ENCODE measurements around the gene IKZF1.
"Not testable (repeated sequence)": the region's sequence is repeated elsewhere in the genome, so short reads cannot be mapped to it uniquely, and the experiment has no call there.

IKZF1 gene

DNA sequence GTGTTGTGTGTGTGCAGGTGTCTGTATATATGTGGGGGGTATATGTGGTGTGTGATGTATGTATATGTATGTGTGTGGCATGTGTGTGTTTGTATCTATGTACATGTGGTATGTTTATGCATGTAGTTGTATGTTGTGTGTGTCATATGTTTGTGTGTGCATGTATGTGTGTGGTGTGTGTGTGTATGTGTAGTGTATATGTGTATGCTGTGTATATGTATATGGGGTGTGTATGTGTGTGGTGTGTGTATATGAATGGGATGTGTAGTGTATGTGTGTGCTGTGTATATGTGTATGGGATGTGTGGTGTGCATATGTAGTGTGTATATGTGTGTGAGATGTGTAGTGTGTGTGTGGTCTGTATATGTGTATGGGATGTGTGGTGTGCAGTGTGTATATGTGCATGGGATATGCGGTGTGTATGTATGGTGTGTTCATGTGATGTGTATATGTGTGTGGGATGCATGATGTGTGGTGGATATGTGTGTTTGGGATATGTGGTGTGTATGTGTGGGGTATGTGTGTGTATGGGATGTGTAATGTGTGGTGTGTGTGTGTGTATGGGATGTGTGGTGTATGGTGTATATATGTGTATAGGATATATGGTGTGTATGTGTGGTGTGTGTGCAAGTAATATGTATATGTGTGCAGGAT, 30.0 kb downstream of the IKZF1 start:
- no peak for DNase-seq (ENCODE audit: low read depth)

GRCh38 chr7:50335230-50335794, 30.8 kb downstream of the IKZF1 start:
- no peak for DNase-seq (ENCODE audit: low read depth)

DNA sequence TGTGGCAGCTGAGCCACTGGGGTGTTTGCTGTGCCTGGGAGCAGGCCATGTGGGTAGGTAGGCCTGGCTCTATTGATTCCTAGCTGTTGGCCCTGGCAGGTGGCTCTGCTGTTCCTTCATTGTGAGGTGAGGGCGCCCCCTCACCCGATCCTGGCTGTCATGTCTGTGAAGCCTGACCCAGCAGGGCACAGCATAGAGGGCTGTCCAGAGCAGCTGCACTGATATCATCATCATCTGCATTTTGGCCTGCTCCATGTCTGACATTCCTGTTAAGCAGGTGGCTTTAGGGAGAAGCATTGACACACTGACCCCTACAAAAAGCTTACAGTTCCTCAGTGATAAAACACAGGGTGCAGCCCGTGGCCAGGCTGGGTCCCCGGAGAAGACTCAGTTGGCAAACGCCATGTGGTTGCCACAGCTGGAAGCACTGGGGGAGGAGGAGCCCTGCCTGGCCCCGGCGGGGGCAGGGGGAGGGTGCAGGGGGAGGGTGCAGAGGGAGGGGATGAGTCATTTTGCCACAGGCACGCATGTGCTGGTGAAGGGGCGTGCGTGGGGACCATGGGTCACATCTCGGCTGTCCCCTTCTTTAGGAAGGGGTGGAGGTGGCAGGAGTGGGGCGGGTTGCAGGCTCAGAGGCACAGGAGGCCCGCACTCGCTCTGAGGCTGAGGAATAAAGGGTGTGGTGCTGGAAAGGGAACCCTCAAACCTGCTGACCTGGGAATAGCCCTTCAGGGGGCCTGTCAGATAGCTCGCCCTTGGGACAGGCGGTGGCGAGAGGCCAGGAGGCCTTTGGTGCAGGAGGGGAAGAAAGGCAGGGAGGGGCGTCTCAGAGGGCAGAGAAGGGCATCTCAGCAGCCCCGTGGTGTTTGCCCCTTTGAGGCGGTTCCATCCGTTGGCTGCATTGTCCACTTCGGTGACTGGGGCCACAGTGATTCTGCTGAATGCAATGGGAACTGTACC, 31.6 kb downstream of the IKZF1 start:
- no peak for DNase-seq (ENCODE audit: low read depth)

DNA sequence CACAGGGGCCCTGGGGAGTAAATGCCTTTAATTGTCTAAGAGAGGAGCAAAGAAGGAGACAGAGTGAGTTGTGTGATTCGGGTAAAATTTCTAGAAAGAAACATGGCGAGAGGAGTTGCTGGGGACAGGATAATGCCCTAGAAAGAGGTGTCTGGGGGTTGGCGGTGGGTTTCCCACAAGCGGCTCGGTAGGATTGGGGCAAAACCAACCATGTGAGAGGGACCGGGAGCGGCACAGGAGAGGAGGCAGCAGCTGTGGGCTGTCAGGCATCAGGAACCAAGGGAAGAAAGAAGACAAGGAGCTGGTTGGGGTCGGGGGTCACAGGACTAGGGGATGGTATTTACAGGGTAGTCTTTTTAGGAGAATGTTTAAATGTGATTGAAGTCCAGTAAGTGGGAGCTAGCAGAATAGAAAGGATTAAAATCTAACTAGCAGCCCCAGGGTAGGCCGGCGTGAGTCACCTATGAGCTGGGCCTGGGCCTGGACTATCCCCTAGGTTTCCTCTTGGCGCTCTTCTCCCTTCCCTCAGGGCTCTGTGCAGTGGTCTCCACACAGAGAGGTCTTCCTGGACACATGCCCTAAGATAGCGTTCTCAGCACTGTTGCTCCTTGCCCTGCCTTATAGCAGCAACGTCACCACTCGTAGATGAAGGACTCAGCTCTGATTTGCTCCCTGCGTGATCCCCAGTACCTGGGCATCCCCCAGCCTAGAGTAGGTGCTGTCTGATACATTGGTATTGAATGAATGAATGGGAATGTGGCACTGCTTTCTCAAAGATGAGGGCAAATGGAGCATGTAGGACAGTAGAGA, 32.6 kb downstream of the IKZF1 start:
- DNase-seq (ENCODE audit: low read depth), result no peak

GRCh38 chr7:50339472-50339871, 35.0 kb downstream of the IKZF1 start:
- not testable (repeated sequence) for DNase-seq (ENCODE audit: low read depth)

- no peak for DNase-seq (ENCODE audit: low read depth)
These were observed 35.5 kb downstream of the IKZF1 start for GRCh38 chr7:50339990-50340500.

- no peak for DNase-seq (ENCODE audit: low read depth)
These were observed 37.2 kb downstream of the IKZF1 start for GRCh38 chr7:50341724-50342123.

DNA sequence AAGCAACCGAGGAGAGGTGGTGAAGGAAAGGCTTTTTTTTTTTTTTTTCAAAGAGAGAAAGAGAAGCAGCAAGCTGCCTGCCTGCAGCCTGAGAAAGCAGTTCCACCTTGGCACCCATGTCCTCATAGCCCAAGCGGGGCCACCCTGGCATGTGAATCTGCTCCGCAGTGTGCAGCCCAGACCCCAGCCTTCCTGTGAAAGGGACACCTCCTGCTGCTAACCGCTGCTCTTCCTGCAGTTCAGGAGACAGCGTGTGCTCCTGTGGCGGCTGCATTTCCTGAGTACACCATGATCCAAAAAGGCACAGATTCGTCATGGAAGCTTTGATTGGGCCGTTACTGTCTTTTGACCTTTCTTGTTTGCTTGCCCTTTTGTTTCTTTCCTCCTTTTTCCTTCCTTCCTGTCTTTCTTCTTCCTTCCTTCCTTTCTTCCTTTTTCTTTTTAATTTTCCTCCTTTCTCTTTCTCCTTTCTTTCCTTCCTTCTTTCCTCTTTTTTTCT, 38.1 kb downstream of the IKZF1 start:
- no peak for DNase-seq (ENCODE audit: low read depth)

- no peak for DNase-seq (ENCODE audit: low read depth)
These were observed 42.3 kb downstream of the IKZF1 start for GRCh38 chr7:50346545-50347497.

GRCh38 chr7:50347693-50348092, 43.2 kb downstream of the IKZF1 start:
- DNase-seq (ENCODE audit: low read depth), result no peak

GRCh38 chr7:50348469-50349162, 44.1 kb downstream of the IKZF1 start:
- no peak for DNase-seq (ENCODE audit: low read depth)

- no peak for DNase-seq (ENCODE audit: low read depth)
These were observed 44.9 kb downstream of the IKZF1 start for GRCh38 chr7:50349399-50349798.

DNA sequence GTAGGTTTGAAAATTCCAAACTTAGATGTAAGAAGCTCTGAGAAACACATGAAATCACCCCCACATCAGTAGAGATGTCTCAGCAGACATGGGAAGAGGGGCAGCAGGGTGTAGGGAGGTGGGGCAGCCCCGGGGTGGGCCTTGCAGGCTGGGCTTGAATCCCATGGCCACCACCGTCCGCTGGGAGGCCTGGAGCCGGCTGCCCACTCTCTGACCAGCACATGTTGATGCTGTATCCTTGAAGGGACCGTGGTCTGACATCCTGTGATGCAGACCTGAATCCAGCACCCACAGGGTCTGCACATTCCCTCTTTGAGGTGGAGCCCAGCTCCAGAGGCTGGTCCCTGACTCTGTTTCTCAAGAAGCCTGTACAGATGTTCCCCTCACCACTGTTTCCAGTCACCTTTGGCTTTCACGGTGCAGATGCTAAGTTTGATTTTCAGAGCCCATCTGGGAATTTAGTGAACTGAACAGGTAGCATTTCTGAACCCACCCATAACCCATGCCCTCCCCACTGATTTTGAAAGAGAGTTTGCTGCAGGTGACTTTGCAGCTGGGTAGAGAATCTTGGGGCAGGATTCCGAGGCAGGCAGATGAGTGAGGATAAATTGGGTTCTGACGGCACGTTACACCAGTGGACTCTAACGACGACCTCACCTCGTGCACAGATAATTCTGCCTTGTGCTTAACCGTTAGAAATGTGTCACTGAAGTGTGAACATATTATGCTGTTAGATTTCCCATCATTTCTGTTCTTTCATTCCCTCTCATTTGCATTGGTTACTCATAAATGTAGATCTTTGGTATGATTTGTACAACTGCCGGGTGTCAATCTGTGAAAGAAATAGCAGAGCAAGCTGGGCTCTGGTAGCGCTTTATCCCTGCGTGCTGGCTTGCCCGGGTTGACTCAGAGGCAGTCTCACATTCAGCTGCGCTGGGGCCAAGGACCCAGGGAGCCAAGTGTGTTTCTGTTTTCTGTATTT, 45.7 kb downstream of the IKZF1 start:
- DNase-seq (ENCODE audit: low read depth), result no peak

- DNase-seq (ENCODE audit: low read depth), result no peak
These were observed 46.8 kb downstream of the IKZF1 start for GRCh38 chr7:50351267-50351666.

DNA sequence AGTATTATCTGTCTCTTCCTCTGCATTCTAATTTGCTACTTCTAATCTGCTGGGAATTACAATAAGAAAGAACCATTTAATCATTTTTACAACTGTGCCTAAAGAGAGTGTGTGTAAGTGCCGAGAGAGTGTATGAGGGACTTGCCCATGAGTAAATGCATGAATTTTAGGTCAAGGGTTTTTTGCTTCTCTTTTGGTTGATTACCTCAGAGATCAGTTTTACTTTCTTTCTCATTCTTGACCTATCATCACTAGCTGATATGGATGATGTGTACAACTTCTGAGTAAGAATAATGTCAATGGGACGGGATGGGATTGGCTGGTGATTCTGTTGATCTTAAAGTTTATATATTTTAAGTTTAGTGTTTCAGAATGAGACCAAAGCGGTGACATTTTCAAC, 47.8 kb downstream of the IKZF1 start:
- DNase-seq (ENCODE audit: low read depth), result no peak

DNA sequence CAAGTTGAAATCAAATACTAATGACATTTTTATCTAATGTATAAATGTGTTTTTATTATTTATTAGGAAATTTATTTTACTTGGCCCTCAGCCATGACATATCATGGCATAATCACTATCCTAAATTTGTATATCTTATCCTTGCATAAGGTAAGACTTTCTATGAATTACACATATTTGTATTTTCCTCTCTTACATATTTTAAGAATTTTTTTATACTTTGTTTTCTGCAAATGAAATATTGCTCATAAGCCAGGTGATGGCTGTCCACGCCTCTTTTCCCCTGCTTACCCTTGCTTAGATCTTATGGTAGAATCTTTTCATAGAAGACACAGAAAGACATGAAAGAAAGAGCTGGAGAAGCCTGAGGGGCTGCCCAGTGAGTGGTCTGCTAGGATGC, 48.2 kb downstream of the IKZF1 start:
- no peak for DNase-seq (ENCODE audit: low read depth)

- no peak for DNase-seq (ENCODE audit: low read depth)
These were observed 48.7 kb downstream of the IKZF1 start for GRCh38 chr7:50353201-50353600.

DNA sequence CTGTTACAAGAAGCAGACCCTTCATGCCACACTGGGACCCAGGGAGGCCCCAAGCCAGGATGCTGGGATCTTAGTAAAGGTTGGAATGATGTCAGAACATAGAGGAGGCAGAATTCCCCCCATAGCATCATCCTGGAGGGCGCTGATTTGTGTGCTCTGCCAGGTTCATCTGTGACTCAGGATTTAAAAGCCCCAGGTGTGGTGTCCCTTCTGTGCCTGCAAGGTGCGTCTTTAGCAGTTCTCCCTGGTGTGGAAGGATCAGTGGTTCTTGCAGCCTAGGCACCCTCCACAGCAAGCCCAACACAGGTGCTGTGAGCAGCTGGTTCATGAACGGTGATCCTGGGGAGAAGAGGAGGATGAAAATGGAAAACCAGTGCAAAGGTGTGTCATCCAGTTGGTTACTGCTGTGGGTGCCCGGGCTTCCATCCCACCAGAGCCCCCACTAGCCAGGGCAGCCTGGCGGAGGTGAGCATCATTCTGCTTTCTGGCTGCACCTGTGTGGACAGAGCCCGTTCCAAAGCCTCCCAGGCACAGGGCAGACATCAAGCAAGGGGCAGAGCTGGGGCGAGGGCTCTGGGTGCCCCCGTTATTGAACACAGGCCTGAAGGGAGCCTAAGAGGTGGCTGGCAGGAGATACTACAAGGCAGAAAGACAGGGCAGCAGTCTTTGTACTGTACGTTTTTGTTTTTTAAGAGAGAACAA, 49.5 kb downstream of the IKZF1 start:
- DNase-seq (ENCODE audit: low read depth), result no peak
